GM18502 (cell line): ENCODE data around the gene GSTCD.
"Not testable (repeated sequence)": the region's sequence is repeated elsewhere in the genome, so short reads cannot be mapped to it uniquely, and the experiment has no call there.

Experiments used
- ATAC-seq: cut with Tn5 transposase; IDR thresholded peaks from one replicate; pipeline ENCODE4 v1.9.1; 2021; ENCODE audit warnings: mild to moderate bottlenecking; ENCODE audit not compliant: unreplicated experiment, poor library complexity

The GSTCD gene

DNA sequence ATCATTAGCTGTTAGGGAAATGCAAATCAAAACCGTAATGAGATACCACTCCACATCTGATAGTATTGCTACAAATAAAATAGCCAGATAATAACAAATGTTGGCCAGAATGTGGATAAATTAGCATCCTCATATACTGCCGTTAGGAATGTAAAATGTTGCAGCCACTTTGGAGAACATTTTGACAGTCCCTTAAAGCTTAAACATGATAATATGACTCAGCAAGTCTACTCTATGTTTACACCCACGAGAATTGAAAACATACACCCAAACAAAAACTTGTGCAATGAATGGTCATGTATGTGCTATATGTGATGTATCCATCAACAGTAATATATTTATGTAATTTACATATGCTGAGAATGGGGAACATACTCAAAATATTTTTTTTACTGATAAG is 78.2 kb downstream of the GSTCD start:
- no peak for ATAC-seq

DNA sequence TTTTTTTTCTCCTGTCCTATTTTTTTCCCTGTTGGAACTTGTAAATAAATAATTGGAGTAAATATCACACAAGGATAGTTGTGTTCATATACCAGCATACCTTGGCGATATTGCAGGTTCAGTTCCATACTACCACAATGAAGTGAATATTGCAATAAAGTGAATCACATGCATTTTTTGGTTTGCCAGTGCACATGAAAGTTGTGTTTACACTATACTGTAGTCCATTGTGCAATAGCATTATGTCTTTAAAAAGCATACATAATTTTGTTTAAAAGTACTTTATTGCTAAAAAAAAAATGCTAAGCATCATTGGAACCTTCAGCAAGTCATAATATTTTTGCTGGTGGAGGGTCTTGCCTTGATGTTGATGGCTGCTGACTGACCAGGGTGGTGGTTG is 88.6 kb downstream of the GSTCD start:
- no peak for ATAC-seq

DNA sequence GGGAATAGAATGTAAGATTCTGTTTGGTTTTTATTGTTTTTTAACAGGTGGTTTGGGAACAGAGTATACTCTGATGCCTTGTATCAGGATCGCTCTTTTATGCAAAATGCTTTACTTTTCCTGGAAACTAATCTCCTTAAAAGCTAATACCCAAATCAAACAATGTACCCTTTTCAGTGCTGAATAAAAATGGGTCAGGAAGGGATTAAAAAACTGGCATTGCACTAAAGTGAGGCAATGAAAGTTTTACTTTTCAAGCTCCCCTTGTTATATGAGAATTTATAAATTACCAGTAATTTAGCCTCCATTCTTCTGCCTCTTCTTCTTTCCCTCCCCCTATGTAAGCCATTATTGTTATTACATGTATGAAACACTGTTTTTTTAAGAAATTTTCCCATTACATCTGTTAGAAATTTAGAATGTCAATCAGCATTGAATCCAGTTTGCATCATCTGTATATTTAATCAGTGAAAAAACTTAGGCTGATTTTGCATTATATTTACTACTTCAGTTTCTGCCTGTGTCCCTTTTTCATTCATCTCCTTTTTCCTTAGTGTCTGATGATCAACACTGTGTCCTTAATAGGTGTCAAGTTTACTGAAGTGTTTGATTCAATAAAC is 97.0 kb downstream of the GSTCD start:
- ATAC-seq = no peak

DNA sequence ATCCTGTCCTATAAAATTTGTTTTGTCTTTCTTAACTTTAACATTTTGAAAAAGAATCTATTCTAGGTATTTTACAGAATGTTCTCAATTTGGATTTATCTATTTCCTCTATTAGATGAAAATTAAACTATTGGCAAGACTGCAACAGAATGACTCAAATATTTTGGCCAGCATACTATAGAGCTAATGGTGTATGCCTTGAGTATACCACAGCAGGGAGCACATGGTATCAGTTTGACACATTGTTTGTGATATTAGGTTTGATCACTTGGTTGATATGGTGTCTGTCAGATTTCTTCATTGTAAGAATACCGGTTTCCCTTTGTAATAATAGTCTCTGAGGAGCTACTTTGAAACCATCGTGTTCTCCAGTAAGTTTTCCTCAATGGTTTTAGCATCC is 98.9 kb downstream of the GSTCD start:
- no peak for ATAC-seq

DNA sequence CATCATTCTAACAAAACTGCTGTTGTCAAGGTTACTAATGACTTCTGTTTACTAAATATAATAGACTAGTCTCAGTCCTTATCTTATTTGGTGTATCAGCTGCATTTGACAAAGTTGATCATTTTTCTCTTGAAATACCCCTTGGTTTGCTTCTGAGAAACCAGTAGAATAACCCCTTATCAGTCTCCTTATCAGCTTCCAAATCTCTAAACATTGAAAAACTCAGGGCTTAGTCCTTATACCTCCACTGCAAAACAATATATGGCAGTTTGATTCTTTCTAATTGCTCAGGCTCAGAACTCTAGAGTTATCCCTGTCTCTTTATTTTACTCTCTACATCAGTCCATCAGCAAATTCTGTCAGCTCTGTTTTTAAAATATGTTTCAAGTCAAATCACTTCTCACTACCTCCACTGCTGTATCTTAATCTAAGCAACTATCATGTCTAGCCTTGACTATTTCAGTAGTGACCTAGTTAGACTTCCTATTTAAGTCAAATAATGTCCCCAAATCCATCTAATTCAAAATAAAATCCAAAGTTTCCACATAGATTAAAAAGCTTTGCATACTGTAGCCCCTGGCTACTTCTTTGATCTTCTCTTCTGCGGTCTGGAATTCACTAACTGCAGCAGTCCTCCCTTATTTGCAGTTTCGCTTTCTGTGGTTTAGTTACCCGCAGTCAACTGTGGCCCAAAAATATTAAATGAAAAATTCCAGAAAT is 99.6 kb downstream of the GSTCD start:
- ATAC-seq = no peak

DNA sequence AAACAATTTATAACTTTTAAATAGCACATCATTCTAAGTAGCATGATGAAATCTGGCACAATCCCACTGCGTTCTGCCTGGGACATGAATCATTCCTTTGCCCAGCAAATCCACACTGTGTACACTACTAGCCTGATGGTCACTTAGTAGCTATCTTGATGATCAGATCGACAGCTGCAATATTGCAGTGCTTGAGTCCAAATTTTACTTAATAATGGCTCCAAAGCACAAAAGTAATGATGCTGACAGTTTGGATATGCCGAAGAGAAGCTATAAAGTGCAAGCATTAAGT is 100.1 kb downstream of the GSTCD start:
- no peak for ATAC-seq

DNA sequence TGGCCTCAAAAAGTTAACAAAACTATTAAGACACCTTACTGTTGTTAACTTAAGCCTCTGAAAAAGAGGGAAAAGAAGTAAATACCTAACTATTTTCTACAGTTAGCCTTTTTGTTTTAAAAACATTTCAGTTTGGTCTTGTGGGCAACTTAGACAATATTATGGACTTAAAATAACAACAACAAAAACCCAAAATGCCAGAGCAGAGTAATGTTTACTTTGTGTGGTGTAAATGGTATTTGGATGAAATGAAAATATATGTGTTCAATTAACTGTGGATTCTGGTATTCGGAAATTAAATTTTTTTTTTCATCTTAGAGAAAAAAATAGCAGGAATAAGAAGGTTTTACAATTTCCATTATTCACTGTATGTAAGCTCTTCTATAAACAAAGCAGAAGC is 107.1 kb downstream of the GSTCD start:
- no peak for ATAC-seq

DNA sequence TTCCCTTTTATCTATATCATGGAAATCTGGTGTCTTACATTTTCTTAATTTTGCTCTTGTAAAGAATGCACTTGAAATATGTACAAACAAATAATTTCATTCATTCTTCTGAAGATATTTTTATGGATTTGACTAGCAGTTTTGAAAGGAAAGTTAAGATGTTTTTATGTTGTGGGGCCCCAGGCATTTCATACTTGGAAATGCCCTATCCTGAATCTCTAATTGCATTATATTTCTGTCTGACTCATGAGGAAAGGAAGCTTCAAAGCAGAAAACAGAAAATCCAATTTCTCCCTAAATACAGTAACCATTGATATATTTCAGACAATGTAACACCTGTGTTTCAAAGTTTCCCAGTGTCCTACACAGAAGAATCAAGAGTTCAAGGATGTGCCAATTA is 113.5 kb downstream of the GSTCD start:
- ATAC-seq = no peak

DNA sequence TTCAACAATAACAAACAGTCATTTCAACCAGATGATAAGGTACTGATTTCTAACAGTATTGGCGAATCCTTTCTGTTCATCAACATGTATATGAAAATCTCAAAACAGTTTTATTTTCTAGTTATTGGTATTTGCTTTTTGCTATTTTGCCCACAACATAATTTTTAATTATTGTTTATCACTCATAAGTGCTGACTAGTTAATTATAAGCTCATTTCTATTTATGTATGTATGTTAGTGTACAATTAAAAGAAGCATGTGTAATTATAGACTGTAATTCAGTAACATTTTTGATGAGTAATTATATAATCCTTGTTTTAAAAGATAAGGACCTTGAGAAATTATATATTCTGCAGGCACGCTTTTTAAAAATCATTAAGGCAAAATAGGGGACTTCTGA is 119.5 kb downstream of the GSTCD start:
- ATAC-seq = no peak

DNA sequence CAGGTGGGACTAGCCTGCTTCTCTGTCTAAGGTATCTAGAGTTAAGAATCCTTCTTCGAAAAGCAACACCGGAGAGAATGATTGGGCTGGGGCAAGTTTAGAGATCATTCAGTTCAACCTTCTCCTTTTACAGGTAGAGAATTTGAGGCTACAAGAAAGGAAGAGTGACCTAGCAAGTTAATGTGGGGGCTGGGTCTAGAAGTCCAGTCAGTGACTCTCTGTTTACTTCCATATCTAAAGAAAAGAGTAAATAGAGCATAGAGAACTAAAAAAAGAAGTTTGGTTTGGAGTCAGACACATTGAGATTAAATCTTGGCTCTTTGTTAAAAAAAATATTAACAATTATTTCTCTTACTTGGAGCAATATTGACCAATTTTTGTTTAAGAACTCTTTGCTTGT is 122.6 kb downstream of the GSTCD start:
- ATAC-seq = no peak

DNA sequence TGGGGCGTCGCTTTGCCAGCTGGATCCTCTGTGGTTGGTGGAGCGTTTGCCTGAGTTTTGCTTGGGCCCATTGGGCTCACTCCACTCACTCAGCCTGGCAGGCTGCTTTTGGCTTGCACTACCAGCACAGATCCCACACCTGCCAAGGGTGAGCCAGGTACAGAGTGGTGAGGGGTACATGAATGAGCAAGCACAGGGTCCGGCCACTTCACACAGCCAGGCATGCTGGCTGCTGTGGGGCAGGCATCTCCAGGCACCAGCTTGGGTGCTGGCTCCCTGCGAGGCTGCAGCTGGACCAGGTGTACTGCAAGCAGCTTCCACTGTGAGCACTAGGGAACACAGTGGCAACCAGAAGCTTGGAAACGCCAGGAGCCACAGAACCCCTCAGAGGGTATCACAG is 126.6 kb downstream of the GSTCD start:
- ATAC-seq = no peak

DNA sequence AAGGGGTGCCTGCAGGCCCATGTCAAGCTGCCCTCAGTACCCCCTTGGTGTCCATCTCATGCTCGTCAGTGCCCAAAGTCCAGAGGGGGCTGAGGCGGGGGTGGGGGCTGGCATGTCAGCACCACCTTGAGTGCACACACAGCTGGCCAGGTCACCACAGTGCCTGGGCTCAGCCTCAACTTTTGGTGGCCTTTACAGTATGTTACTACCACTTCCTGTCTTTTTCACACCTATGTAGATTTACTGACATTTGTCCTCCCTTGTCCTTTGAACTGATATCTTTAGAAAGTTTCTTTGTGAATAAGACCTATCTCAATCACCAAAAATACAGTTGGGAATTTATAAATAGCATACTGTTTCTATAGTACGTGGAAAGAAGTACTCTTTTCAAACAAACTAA is 128.0 kb downstream of the GSTCD start:
- no peak for ATAC-seq

DNA sequence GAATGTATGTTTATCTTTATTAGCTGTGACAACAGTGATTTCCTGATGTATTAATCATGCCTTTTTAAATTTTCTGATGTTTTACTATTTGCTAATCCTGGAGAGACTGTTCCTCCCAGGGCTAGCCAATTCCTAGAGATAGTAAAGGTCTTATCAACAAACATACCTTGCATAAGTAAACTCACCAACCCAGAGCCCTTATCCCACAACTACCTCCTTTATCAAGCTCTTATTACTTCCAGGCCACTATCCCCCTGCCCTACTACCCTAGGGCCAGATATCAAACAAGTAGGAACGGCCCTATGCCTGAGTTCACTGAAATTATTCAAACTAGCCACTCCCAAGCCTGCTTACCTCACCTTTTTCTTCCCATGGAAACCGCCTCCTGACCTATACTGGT is 128.5 kb downstream of the GSTCD start:
- ATAC-seq = no peak

DNA sequence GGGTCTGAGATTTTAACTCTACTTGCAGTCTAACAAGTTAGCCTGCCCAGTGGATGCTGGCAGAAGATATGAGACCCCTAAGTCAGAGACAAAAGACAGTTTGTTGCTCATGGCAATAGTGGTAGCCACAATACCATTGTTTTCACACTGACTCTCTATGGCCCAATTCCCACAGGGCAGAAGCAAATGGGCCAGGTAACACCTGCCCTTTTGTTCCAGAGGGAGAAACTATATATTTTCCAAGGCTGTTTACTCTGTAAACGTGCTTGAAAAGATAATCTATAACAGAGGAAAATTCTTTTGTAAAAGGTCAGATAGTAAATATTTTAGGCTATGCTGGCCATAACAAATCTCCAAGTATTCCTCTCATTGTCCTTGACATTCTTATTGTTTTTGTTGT is 129.5 kb downstream of the GSTCD start:
- ATAC-seq = no peak

DNA sequence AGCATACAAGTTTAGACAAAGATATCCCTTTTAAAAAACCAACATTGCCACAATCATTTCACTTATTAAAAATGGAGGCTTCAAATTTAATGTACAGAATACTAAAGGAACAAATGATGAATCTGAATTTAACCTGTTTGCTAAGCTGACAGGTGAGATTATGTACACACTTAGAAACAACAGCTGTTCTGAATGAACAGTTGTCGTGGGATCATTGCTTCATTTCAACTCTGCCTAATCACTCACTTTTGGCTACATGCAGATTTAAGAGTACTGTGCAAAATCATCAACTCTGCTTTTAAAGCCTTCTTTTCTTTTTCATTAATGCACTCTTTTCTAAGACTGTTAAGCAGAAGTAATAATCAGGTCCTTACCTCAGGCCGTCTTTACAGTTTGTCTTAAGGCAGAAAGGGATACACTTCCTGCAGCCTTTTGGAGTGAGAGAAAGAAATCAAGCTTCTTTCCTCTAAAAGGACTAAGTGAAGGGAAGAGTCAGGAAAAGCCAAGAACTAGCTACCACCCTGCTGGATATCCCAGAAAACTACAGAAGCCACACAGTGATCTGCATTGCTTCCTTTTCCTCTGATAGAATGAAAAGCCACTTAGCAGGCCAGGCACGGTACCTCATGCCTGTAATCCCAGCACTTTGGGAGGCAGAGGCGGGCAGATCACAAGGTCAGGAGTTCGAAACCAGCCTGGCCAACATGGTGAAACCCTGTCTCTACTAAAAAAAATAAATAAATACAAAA is 132.0 kb downstream of the GSTCD start:
- ATAC-seq = no peak

DNA sequence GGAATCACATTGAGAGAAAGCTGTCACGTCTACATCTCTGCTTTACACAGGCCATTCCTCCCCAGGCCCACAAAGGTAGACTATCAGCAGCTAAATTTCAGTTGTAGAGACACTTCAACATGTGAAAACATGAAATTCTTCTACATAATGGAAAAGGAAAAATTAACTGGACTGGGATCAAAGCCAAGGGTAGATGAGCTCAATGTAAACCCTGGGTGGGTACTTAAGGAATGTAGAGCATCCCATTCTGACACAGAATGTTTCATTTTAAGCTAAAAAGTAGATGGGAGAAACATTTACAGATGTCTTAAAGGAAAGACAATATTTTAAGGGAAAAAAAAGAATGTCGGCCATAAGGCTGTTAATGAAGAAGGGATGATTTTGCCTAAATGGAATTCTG is 135.4 kb downstream of the GSTCD start:
- no peak for ATAC-seq

DNA sequence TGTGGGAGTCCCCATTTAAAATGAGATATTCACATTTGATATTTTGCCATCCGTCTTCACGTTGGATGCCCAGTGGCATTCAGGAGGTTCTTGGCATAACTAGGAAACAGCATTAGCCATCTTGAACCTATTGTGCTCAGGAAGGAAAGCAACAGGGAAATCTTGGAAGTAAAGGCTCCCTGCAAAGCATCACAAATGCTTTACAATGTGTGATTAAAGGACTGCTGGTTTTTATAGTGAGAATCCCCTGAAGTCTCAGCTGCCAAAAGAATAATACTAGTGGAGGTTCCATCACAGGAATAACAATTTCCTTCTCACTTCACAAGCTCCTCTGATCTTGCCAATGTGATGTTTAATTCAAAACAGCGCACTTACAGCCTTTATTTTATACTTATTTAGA is 137.0 kb downstream of the GSTCD start:
- no peak for ATAC-seq

DNA sequence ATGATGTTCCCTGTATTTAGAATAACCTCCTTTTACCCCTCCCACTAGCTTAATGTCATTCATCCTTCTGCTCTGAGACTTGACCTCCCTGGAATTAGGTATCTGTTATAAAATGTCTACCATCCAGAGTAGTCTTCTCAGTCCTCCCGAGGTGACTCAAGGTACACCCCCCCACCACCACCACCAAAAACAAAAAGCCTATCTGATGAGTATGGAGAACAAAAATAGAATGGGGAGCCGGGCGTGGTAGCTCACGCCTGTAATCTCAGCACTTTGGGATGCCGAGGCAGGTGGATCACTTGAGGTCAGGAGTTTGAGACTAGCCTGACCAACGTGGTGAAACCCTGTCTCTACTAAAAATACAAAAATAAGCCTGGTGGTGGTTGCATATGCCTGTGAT is 139.8 kb downstream of the GSTCD start:
- ATAC-seq = not testable (repeated sequence)

DNA sequence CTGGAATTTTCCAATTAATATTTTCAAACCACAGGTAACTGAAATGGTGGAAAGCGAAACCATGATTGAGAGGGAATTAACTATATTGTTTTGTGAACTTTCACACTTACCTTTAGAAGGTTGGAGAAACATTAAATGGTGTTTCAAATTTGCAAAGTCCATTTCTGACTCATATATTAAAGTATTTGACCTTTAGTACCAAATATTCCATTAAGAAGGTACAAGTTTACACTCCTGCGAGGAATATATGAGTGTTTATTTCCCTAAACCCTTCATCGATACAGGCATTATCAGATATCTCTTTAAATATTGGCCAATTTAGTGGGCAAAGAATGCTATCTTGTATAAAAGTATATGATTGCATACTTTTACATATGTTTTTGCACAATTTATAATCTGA is 142.6 kb downstream of the GSTCD start:
- ATAC-seq = no peak

DNA sequence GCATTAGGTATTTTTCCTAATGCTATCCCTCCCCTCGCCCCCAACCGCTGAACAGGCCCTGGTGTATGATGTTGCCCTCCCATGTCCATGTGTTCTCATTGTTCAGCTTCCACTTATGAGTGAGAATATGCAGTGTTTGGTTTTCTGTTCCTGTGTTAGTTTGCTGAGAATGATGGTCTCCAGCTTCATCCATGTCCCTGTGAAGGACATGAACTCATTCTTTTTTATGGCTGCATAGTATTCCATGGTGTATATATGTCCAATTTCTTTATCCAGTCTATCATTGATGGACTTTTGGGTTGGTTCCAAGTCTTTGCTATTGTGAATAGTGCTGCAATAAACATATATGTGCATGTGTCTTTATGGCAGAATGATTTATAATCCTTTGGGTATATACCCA is 143.6 kb downstream of the GSTCD start:
- not testable (repeated sequence) for ATAC-seq

DNA sequence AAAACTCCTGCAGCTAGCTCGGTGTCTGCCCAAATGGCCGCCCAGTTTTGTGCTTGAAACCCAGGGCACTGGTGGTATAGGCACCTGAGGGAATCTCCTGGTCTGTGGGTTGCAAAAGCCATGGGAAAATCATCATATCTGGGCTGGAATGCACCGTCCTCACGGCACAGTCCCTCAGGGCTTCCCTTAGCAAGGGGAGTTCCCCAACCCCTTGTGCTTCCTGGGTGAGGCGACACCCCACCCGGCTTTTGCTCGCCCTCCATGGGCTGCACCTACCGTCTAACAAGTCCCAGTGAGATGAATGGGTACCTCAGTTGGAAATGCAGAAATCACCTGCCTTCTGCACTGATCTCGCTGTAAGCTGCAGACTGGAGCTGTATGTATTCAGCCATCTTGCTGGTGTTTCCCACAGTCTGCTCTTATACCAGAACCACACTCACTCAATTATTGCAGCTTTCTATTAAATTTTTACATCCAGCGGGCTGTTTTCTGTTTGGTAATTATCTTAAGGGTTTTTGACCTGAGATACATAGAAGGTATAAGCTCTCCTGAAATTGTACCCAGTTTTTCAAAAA is 150.0 kb downstream of the GSTCD start:
- ATAC-seq = peak; percentile 65

DNA sequence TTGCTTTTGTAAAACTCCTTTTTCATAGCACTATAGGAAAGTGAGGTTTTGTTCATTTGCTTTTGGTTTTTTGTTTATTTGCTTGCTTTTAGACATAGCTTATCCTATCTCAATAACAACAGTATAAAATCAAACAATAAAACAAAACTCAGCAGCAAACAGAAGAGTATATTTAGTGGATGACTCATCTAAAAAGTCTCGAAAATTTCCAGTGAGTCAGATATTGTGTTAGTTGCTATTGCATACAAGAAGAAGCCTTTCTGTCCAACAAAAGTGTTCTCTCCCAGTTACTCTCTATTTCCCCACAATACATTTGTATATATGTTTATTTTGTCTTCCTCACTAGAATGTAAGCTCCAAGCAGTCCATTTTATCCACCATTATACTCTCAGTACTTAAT is 150.6 kb downstream of the GSTCD start:
- peak; percentile 71 for ATAC-seq
